Measurements from ENCODE around the gene POP5. TPM values are rescaled to one million over a fixed set of nuclear protein-coding genes. Genes with fewer than 3 reads are reported as not detected.
A peak's percentile ranks its signal among the peaks of the same experiment; 100 is the strongest.

The POP5 gene
- total RNA-seq, 3 donors from 2014 or later (not counting 1 experiment from before 2014, with no cell fraction given): 38.7 to 54.3 (median 42.9) TPM

DNA sequence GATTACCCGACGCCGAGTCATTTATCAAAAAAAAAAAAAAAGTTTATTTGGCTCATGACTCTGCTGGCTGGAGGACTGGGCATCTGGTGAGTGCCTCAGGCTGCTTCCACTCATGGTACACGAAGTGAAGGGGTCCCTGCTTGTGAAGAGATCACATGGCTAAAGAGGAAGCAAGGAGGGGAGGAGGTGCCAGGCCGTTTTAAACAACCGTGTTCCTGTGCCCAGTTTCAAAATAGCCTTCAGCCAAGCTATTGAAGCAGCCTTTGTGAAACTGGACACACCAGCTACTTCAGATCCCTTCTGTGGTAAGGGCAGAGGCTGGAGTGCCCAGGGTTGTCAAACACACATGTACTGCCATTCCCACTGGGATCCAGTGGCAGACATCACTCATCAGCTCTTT is 7.6 kb downstream of the POP5 start:
- Mint-ChIP-seq H3K4me1 (peaks cover 0 to 6% of the 10 kb centered on the region in 2 donors), H3K9me3 (no peaks in the 10 kb centered on the region), H3K27ac (peak overlapping the region in 1 of 2 donors; percentile 66), H3K36me3 (peaks cover 25% of the 10 kb centered on the region), H3K4me3 (no peak overlapping the region), H3K27me3 (ENCODE audit: low read depth in 2 of 2) (no peaks in the 10 kb centered on the region)
- Histone ChIP-seq H3K36me3 (ENCODE audit: control insufficient read depth, insufficient read depth, low read length) (peaks cover 73% of the 10 kb centered on the region), H3K27ac (ENCODE audit: low read length) (no peak overlapping the region), H3K27me3 (ENCODE audit: control insufficient read depth, insufficient read depth, low read length) (no peaks in the 10 kb centered on the region), H3K9me3 (ENCODE audit: control insufficient read depth, insufficient read depth, low read length) (no peaks in the 10 kb centered on the region), H3K4me1 (ENCODE audit: control insufficient read depth, insufficient read depth, low read length) (no peaks in the 10 kb centered on the region), H3K4me3 (ENCODE audit: low read length) (no peak overlapping the region)
- WGBS (ENCODE audit: insufficient coverage): 79% methylated on average over 6 of the region's 6 CpGs
- intact Hi-C loops (cut with micrococcal nuclease): no loop called here
- ATAC-seq: no peak
- TF ChIP-seq, protein P1, sequence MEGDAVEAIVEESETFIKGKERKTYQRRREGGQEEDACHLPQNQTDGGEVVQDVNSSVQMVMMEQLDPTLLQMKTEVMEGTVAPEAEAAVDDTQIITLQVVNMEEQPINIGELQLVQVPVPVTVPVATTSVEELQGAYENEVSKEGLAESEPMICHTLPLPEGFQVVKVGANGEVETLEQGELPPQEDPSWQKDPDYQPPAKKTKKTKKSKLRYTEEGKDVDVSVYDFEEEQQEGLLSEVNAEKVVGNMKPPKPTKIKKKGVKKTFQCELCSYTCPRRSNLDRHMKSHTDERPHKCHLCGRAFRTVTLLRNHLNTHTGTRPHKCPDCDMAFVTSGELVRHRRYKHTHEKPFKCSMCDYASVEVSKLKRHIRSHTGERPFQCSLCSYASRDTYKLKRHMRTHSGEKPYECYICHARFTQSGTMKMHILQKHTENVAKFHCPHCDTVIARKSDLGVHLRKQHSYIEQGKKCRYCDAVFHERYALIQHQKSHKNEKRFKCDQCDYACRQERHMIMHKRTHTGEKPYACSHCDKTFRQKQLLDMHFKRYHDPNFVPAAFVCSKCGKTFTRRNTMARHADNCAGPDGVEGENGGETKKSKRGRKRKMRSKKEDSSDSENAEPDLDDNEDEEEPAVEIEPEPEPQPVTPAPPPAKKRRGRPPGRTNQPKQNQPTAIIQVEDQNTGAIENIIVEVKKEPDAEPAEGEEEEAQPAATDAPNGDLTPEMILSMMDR (IDR thresholded peaks at IDR 0.05): no peak
- DNase-seq: no peak

DNA sequence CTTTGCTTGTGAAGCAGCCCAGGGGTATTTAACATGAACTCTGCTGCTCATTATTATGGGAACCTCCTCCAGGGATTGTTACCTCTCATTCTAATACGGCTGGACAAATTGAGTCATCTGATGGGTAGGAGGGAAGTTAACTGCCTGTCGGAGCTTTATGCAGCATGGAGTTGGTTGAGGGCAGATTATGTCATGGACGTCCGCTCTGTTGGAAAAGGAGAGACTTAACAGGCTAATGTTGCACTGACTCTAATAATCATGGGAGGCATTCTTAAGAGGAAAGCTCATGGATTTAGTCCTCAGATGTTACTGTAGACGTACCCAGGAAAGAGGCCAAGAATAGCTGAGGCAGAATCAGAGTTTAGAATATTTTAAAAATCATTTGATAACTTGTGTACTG is 9.9 kb downstream of the POP5 start:
- Histone ChIP-seq H3K4me3 (ENCODE audit: low read length) (no peak overlapping the region), H3K9me3 (ENCODE audit: control insufficient read depth, insufficient read depth, low read length) (no peaks in the 10 kb centered on the region), H3K27ac (ENCODE audit: low read length) (no peak overlapping the region), H3K4me1 (ENCODE audit: control insufficient read depth, insufficient read depth, low read length) (no peaks in the 10 kb centered on the region), H3K27me3 (ENCODE audit: control insufficient read depth, insufficient read depth, low read length) (no peaks in the 10 kb centered on the region), H3K36me3 (ENCODE audit: control insufficient read depth, insufficient read depth, low read length) (peaks cover 70% of the 10 kb centered on the region)
- DNase-seq: no peak
- Mint-ChIP-seq H3K27me3 (ENCODE audit: low read depth in 2 of 2) (no peaks in the 10 kb centered on the region), H3K36me3 (peaks cover 32% of the 10 kb centered on the region), H3K4me3 (no peak overlapping the region), H3K4me1 (peaks cover 0 to 6% of the 10 kb centered on the region in 2 donors), H3K27ac (peak overlapping the region in 1 of 2 donors; percentile 7), H3K9me3 (no peaks in the 10 kb centered on the region)
- 93% methylated on average over 5 of the region's 5 CpGs for WGBS (ENCODE audit: insufficient coverage)
- TF ChIP-seq, protein P1 (IDR thresholded peaks at IDR 0.05): no peak
- no peak for ATAC-seq
- intact Hi-C loops (cut with micrococcal nuclease): no loop called here

DNA sequence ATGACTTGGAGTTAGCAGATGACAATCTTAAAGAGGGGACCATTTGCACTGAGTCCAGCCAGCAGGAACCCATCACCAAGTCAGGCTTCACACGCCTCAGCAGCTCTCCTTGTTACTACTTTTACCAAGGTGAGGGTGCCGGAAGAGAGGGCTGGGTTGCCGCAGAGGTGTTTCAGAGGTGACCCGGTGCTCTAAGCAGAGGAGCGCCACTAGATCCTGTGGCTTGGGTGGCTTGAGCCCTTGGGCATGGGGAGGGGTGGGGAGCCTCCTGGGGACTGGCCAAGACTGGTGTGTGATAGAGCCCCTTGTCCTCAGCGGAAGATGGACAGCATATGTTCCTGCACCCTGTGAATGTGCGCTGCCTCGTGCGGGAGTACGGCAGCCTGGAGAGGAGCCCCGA is 17.7 kb downstream of the POP5 start:
- no peak overlapping the region for H3K4me3 Mint-ChIP-seq
- no peak overlapping the region for H3K4me3 ChIP-seq (ENCODE audit: low read length)
- ATAC-seq (no peak), DNase-seq (no peak)
- no peaks in the 10 kb centered on the region for H3K4me1 Mint-ChIP-seq
- H3K27me3 Mint-ChIP-seq (ENCODE audit: low read depth in 2 of 2): no peaks in the 10 kb centered on the region
- H3K4me1 ChIP-seq (ENCODE audit: control insufficient read depth, insufficient read depth, low read length): no peaks in the 10 kb centered on the region
- H3K27ac ChIP-seq (ENCODE audit: low read length): no peak overlapping the region
- H3K27me3 ChIP-seq (ENCODE audit: control insufficient read depth, insufficient read depth, low read length): no peaks in the 10 kb centered on the region
- no peaks in the 10 kb centered on the region for H3K9me3 Mint-ChIP-seq
- no peaks in the 10 kb centered on the region for H3K9me3 ChIP-seq (ENCODE audit: control insufficient read depth, insufficient read depth, low read length)
- no peak overlapping the region for H3K27ac Mint-ChIP-seq
- peaks cover 29% of the 10 kb centered on the region for H3K36me3 Mint-ChIP-seq
- 98% methylated on average over 11 of the region's 11 CpGs for WGBS (ENCODE audit: insufficient coverage)
- H3K36me3 ChIP-seq (ENCODE audit: control insufficient read depth, insufficient read depth, low read length): peaks cover 79% of the 10 kb centered on the region
- intact Hi-C loops (cut with micrococcal nuclease): no loop called here
- TF ChIP-seq, protein P1 (IDR thresholded peaks at IDR 0.05): no peak

DNA sequence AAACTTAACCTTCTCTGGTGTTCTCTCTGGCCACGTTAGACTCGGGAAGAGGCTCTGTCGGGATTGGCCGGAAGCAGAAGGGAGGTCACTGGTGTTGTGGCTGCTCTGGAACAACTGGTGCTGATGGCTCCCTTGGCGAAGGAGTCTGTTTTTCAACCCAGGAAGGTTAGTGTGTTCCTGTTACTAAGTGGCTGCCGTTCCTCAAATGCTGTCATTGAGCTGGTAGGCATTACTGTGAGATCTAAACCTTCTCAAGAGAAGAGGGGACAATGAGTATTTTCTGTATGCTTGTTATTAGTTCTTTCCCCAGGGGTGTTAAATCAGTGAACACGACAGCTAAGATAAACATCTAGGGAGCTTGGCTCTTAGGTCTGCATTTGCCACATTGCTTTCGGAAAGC is 18.3 kb downstream of the POP5 start:
- Mint-ChIP-seq H3K27ac (no peak overlapping the region), H3K36me3 (peaks cover 29% of the 10 kb centered on the region), H3K4me1 (no peaks in the 10 kb centered on the region), H3K9me3 (no peaks in the 10 kb centered on the region), H3K27me3 (ENCODE audit: low read depth in 2 of 2) (no peaks in the 10 kb centered on the region), H3K4me3 (no peak overlapping the region)
- Histone ChIP-seq H3K4me3 (ENCODE audit: low read length) (no peak overlapping the region), H3K27ac (ENCODE audit: low read length) (no peak overlapping the region), H3K36me3 (ENCODE audit: control insufficient read depth, insufficient read depth, low read length) (peaks cover 79% of the 10 kb centered on the region), H3K4me1 (ENCODE audit: control insufficient read depth, insufficient read depth, low read length) (no peaks in the 10 kb centered on the region), H3K9me3 (ENCODE audit: control insufficient read depth, insufficient read depth, low read length) (no peaks in the 10 kb centered on the region), H3K27me3 (ENCODE audit: control insufficient read depth, insufficient read depth, low read length) (no peaks in the 10 kb centered on the region)
- ATAC-seq: no peak
- intact Hi-C loops (cut with micrococcal nuclease): no loop called here
- WGBS (ENCODE audit: insufficient coverage): 95% methylated on average over 8 of the region's 8 CpGs
- TF ChIP-seq, protein P1 (IDR thresholded peaks at IDR 0.05): no peak
- DNase-seq: no peak

Measured in natural killer cell (primary cell).